Progenitor cell of endocrine pancreas (in vitro differentiated cells): Measurements from ENCODE around the gene DSG2. TPM values are rescaled to one million over a fixed set of nuclear protein-coding genes. Genes with fewer than 3 reads are reported as not detected.
"Not testable (repeated sequence)": the region's sequence is repeated elsewhere in the genome, so short reads cannot be mapped to it uniquely, and the experiment has no call there.

Experiments
- DNase-seq: peaks from one replicate; pipeline ENCODE4 v3.0.0; 2021; ENCODE audit warnings: low spot score; ENCODE audit not compliant: unreplicated experiment
- H3K27ac Mint-ChIP-seq: 2 replicates; pipeline ENCODE4 v1.8.0; 2021; ENCODE audit warnings: mild to moderate bottlenecking, moderate library complexity, mixed read lengths
- H3K27me3 Mint-ChIP-seq: 2 replicates; pipeline ENCODE4 v1.8.0; 2021; ENCODE audit warnings: mixed read lengths
- H3K36me3 Mint-ChIP-seq: 2 replicates; pipeline ENCODE4 v1.8.0; 2022; ENCODE audit warnings: mixed read lengths; ENCODE audit not compliant: insufficient read depth
- H3K4me1 Mint-ChIP-seq: 2 replicates; pipeline ENCODE4 v1.8.0; 2021; ENCODE audit warnings: low read depth, mixed read lengths
- H3K4me3 Mint-ChIP-seq: 2 replicates; pipeline ENCODE4 v1.8.0; 2021; ENCODE audit warnings: low read depth, mild to moderate bottlenecking, moderate library complexity, mixed read lengths
- H3K9me3 Mint-ChIP-seq: 2 replicates; pipeline ENCODE4 v1.8.0; 2021; ENCODE audit warnings: low read depth, mixed read lengths
- CTCF ChIP-seq: fragments of 200-600 bp; sonication (generic); IDR thresholded peaks from one replicate; pipeline ENCODE4 v1.5.0; 2021; ENCODE audit warnings: antibody characterized with exemption, mild to moderate bottlenecking; ENCODE audit not compliant: unreplicated experiment
- total RNA-seq: library from RNA; stranded (reverse); gene quantifications from 2 replicates; pipeline ENCODE4 v1.2.1, GENCODE V29; 2021

Gene DSG2
- total RNA-seq, 1 donor from 2014 or later, result 120 TPM

- Mint-ChIP-seq H3K36me3 (no peaks in the 10 kb centered on the region), H3K9me3 (peaks cover 5% of the 10 kb centered on the region), H3K27me3 (no peaks in the 10 kb centered on the region), H3K4me3 (no peak overlapping the region), H3K27ac (no peak overlapping the region), H3K4me1 (peaks cover 6% of the 10 kb centered on the region)
- no peak for DNase-seq
- TF ChIP-seq CTCF, result no peak
These were observed 5.3 kb upstream of the DSG2 start for GRCh38 chr18:31492671-31493070.

GRCh38 chr18:31493171-31493570 is 4.8 kb upstream of the DSG2 start:
- DNase-seq, result no peak
- Mint-ChIP-seq H3K9me3 (peaks cover 5% of the 10 kb centered on the region), H3K36me3 (no peaks in the 10 kb centered on the region), H3K4me3 (no peak overlapping the region), H3K4me1 (peaks cover 4% of the 10 kb centered on the region), H3K27me3 (no peaks in the 10 kb centered on the region), H3K27ac (no peak overlapping the region)
- no peak for TF ChIP-seq CTCF

GRCh38 chr18:31493941-31494340 is 4.0 kb upstream of the DSG2 start:
- TF ChIP-seq CTCF, result no peak
- H3K27me3 Mint-ChIP-seq, result no peaks in the 10 kb centered on the region
- no peak overlapping the region for H3K27ac Mint-ChIP-seq
- H3K4me1 Mint-ChIP-seq, result peaks cover 5% of the 10 kb centered on the region
- DNase-seq, result no peak
- no peaks in the 10 kb centered on the region for H3K36me3 Mint-ChIP-seq
- H3K4me3 Mint-ChIP-seq, result no peak overlapping the region
- peaks cover 5% of the 10 kb centered on the region for H3K9me3 Mint-ChIP-seq

GRCh38 chr18:31494705-31495244 is 3.2 kb upstream of the DSG2 start:
- H3K36me3 Mint-ChIP-seq, DNase-seq, H3K4me3 Mint-ChIP-seq, H3K27ac Mint-ChIP-seq, H3K27me3 Mint-ChIP-seq, H3K9me3 Mint-ChIP-seq: not testable (repeated sequence)
- H3K4me1 Mint-ChIP-seq, result peaks cover 12% of the 10 kb centered on the region

- Mint-ChIP-seq H3K4me1 (peaks cover 16% of the 10 kb centered on the region), H3K4me3 (peak overlapping the region; percentile 97), H3K9me3 (no peaks in the 10 kb centered on the region), H3K27me3 (no peaks in the 10 kb centered on the region), H3K36me3 (no peaks in the 10 kb centered on the region), H3K27ac (peak overlapping the region; percentile 93)
- peak; percentile 21 for TF ChIP-seq CTCF
- no peak for DNase-seq
These were observed 557 bp upstream of the DSG2 start for GRCh38 chr18:31497404-31497835.
